Activated T-cell treated with anti-CD3 and anti-CD28 coated beads for 4 hours (primary cell): ENCODE data around the gene RAB11FIP4.

Experiments used
- DNase-seq: peaks from one replicate; pipeline ENCODE4 v3.0.0-alpha.2; 2020

The RAB11FIP4 gene

DNA sequence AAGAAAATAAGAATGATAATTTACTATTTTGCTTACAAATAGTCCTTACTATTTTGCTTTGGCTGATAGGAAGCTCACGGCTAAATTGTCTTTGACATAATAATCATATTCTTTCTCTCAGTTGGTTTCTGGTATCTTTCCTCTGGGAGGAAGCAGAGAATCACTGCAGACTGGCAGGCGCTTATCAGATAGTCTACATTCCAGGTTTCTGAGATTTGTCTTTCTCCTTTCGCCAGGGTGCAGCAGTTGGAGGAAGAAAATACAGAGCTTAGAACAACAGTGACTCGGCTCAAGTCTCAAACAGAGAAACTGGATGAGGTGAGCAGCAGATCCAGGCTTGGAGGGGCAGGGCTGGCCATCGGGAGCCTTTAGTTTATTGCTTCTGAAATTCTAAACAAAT is 136.1 kb downstream of the RAB11FIP4 start:
- no peak for DNase-seq

GRCh38 chr17:31528291-31528874 is 136.9 kb downstream of the RAB11FIP4 start:
- no peak for DNase-seq

- DNase-seq: no peak
Measured at GRCh38 chr17:31529841-31530251, 138.4 kb downstream of the RAB11FIP4 start.

- no peak for DNase-seq
Measured at GRCh38 chr17:31530391-31530985, 139.0 kb downstream of the RAB11FIP4 start.

GRCh38 chr17:31531336-31531980 is 140.0 kb downstream of the RAB11FIP4 start:
- DNase-seq: no peak

DNA sequence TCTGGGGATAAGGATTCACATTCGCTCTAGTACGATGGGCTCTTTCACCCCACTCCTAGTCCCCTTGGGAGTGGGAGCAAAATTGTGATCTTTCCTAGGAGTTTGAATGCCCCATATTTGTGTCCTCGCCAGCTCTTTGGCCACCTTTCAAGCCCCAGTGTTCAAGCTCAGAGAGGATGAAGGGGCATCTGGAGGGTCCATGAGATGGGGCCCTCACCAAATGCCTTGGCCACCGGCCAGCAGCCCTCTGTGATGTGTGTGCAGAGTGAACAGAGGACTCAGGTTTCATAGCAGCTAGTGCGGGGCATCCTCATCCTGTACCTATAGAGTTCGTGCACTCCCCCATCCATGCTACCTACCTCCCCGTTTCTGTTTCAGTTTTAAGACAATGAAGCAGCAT is 140.6 kb downstream of the RAB11FIP4 start:
- DNase-seq: no peak

DNA sequence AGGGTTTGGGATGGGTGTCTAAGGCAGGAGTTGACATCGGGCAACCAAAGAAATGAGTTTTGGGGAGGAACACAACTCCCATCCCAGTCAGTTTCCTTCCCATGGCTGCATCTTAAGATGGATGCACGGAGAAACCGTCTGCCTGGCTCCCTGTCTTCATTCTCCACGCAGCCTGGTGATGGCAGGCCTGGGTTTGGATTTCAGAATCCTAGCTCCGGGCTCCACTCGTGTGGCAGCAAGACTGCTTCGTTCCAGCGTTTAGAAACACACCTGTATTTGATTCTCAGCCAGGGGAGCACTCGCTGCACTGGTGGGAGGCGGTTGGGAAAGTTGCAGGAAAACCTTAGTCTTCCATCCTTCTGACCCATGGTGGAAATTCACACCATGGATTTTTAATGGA is 141.1 kb downstream of the RAB11FIP4 start:
- no peak for DNase-seq

DNA sequence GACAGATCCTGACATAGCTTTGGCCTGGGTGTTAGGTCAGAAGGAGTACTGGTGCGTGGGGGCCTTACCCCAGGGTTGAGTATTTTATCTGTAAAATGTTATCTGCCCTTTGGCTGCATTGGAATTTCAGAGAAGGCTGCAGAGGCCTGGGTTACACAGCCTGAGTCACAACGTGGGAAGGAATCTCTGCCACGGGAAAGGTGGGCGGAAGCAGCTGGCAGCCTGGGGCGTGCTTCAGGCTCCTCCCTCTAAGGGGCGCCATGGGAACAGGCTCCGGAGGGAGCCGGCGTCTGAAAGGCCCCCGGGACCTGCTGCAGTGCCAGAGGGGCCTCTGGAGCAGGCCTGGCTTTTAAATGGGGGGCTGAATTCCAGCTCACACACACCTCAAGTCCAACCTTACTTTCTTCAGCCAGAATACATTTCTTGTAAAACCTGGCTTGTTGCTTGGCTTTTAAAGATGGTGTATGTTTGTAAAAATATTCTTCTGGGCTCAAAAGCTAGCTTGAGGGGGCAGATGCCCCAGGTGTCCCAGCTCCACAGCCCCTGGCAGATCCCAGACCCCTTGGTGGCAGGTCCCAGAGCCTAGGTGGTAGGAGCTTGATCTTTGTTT is 142.2 kb downstream of the RAB11FIP4 start:
- DNase-seq: peak; percentile 29

DNA sequence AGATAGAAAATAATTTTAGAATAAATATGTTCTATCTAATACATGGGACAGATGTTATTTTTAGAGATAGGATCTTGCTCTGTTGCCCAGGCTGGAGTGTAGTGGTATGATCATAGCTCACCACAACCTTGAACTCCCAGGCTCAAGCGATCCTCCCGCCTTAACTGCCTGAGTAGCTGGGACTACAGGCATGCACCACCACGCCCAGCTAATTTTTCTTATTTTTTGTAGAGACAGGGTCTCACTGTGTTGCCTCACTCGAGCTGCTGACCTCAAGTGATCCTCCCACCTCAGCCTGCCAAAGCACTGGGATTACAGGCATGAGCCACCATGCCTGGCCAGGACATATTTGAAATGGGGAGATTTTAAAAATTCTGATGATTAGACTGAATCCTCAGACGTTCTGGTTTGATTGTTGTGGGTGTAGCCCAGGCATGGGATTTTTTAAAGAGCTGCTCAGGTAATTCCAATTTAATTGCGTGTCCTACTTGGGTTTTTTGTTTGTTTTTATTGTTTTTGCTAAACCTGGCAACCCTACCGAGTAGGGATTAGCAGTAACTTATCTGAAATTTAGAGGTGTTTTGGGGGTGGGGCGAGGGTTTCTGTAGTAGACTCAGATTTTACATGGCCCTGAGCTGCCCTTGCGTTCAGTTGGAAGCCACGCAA is 142.9 kb downstream of the RAB11FIP4 start:
- no peak for DNase-seq

- no peak for DNase-seq
Measured at GRCh38 chr17:31535581-31535981, 144.1 kb downstream of the RAB11FIP4 start.

DNA sequence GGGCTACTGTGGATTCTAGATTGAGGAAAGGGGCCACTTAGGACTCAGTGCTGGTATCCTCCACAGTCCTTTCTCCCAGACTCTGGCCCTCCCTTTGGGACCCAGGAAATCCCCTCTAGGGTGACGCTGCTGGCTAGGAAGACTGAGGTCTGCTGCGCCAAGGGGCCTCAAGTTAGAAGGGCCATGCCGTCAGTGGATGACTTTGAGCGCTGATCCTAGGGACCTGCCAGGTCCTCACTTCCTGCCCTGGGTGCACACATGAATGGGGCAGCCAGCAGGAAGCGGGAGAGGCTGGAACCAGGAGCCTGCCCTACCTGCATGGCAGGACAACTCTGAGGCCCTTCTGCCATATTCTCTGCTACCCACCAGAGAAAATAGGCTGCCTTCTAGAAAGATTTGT is 145.0 kb downstream of the RAB11FIP4 start:
- DNase-seq: no peak

DNA sequence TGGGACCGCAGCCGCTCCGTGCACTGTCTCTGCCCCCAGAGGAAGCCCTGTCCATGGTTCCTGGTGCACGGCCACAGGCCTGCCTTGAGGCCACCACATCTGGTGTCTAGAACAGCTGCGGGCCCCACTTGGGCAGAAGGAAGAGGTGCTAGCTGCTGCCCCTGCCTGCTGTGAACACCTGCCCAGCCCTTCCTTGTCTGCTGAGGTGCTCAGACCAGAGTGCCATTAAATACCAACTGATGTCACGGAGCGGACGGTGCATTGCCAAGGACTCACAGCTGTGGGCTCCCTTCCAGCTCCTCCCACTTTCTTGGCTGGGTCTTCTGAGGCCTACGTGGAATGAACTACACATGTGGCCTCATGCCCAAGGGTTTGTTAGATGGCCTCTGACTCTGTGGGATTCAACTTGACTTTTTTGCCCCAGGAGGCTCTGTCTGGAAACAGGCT is 146.1 kb downstream of the RAB11FIP4 start:
- no peak for DNase-seq

- DNase-seq: no peak
Measured at GRCh38 chr17:31538080-31538762, 146.7 kb downstream of the RAB11FIP4 start.

GRCh38 chr17:31540602-31541307 is 149.3 kb downstream of the RAB11FIP4 start:
- DNase-seq: no peak

DNA sequence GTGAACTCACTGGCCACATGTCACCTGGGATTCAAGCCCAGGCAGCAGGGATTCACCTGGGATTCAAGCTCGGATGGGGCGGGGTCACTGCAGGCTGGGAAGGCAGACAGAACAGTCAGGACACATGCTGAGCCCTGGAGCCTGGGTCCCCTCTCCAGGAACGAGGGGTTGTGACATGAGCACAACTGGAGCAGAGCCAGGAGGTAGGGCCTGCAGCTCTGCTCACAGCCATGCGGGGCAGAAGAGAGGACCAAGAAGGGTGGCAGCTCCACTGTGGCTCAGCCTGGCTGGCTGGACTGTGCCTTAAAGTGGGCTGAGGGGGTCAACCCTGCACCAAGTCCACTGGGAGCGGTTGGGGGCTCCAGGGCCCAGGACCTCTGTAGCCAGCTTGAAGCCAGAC is 150.1 kb downstream of the RAB11FIP4 start:
- no peak for DNase-seq

GRCh38 chr17:31544186-31544585 is 152.7 kb downstream of the RAB11FIP4 start:
- DNase-seq: no peak

DNA sequence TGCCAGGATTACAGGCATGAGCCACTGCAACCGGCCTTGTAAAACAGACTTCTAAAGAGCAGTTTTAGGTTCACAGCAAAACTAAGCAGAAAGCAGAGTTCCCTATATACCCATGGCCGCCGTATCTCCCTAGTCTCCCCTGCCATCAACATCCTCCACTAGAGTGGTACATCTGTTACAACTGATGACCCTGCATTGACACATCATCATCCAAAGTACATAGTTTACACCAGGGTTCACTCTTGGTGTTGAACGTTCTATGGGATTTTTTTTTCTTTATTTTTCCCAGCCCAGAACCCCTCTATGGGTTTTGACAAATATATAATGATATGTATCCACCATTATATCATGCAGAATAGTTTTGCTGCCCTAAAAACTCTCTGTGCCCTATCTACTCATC is 155.2 kb downstream of the RAB11FIP4 start:
- DNase-seq: no peak

- DNase-seq: no peak
Measured at GRCh38 chr17:31548709-31549108, 157.2 kb downstream of the RAB11FIP4 start.

DNA sequence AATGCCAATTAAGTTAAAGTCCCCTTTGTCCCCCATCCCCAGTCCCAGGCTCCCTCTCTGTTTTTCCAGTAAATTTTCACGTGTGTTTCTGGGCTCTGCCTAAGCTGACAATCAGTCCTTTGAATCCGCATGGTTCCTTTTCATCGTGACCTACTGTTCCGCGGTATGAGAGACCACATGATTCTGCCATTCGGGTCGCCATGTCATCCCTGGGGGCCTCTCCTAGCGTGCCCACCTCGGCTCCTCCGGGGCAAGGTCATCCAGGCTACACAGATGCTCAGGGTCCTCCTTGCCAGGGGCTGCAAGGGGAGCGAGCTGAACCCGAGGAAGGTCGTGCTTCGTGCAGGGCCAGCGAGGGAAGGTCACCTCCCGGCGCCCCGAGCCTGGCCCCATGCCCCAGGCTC is 157.6 kb downstream of the RAB11FIP4 start:
- DNase-seq: no peak

DNA sequence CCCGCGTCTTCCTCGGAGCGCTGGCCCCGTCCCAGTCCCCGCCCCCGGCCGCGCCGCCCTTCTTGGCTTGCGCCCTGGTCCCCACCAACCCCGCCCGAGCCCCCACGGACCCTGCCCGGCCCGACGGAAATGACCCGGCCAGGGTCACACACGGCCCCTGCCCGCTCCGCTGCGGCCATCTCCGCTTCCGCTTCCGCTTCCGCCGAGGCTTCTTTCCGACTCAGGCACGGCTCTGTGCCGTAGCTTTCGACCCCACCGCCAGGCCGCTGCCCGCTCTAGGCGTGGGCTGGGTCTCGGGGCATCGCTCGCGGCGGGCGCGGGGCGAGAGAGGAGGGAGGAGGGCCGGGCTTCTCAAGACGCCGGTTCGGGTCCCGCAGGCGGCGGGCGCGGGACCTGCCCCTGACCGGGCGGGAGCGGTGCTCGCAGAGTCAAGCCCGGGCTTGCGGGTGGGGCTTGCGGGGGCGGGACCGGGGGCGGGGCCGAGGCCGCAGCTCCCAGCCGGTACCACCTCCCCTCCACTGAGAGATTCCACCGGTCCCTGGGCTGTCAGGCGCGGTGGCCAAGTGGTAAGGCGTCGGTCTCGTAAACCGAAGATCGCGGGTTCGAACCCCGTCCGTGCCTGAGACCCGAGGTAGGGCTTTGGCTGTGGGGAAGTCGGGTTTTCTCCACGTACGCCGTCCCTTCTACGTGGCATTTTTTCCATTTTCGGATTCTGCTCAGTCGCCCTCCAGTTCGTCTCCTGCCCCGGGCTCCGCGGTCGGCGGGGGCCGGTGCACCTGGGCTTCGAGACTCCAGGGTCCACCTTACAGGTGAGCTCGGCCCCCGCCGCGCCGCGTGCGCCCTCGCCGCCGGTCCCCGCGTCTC is 158.3 kb downstream of the RAB11FIP4 start:
- DNase-seq: peak; percentile 97

GRCh38 chr17:31550389-31551056 is 159.0 kb downstream of the RAB11FIP4 start:
- DNase-seq: no peak
